Spleen (tissue), 11 donors: Measurements from ENCODE around the gene MIB2. TPM values are rescaled to one million over a fixed set of nuclear protein-coding genes. Genes with fewer than 3 reads are reported as not detected.

ENCODE experiments used
- DNase-seq: peaks from one replicate; pipeline ENCODE4 v3.0.0-alpha.2; 2020
- H3K27ac ChIP-seq, 8 donors: fragments of 200-600 bp; sonication (generic) in 7 of 8; 1 replicate in 4 of 8; 2 replicates in 4 of 8; pipeline versions ENCODE4 v1.5.0 to v1.8.0; 2016 to 2021; ENCODE audit warnings: inconsistent platforms in 4 of 8, mild to moderate bottlenecking in 4 of 8, moderate library complexity in 1 of 8
- H3K27me3 ChIP-seq, 7 donors: fragments of 200-600 bp; sonication (generic) in 6 of 7; replicated peaks in 1 of 7; 1 replicate in 4 of 7; 2 replicates in 3 of 7; pipeline versions ENCODE4 v1.5.0 to v1.8.0; 2016 to 2021; ENCODE audit warnings: inconsistent platforms in 3 of 7, mild to moderate bottlenecking in 1 of 7
- H3K36me3 ChIP-seq, 6 donors: fragments of 200-600 bp; sonication (generic) in 5 of 6; 1 replicate in 4 of 6; 2 replicates in 2 of 6; pipeline versions ENCODE4 v1.5.0 to v1.8.0; 2016 to 2021; ENCODE audit warnings: inconsistent platforms in 2 of 6
- H3K4me1 ChIP-seq, 6 donors: fragments of 200-600 bp; sonication (generic) in 5 of 6; 1 replicate in 3 of 6; 2 replicates in 3 of 6; pipeline versions ENCODE4 v1.5.0 to v1.8.0; 2016 to 2021; ENCODE audit warnings: inconsistent platforms in 3 of 6
- H3K4me3 ChIP-seq, 8 donors: fragments of 200-600 bp; sonication (generic) in 7 of 8; 1 replicate in 4 of 8; 2 replicates in 4 of 8; pipeline versions ENCODE4 v1.5.0 to v1.8.0; 2016 to 2021; ENCODE audit warnings: inconsistent platforms in 4 of 8, mild to moderate bottlenecking in 4 of 8, moderate library complexity in 2 of 8
- H3K9me3 ChIP-seq, 8 donors: fragments of 200-600 bp; sonication (generic) in 7 of 8; 1 replicate in 4 of 8; 2 replicates in 4 of 8; pipeline versions ENCODE4 v1.5.0 to v1.8.0; 2016 to 2021; ENCODE audit warnings: inconsistent platforms in 4 of 8
- CTCF ChIP-seq, 11 experiments: fragments of 200-600 bp in 7 of 11; fragments of 450-650 bp in 4 of 11; sonication (generic) in 4 of 11; IDR thresholded peaks in 8 of 11; conservative IDR thresholded peaks in 3 of 11; 1 replicate in 7 of 11; 2 replicates in 4 of 11; pipeline versions ENCODE4 v1.4.0 to v1.8.0; 2016 to 2021; ENCODE audit warnings: antibody characterized with exemption in 11 of 11, inconsistent platforms in 4 of 11, mild to moderate bottlenecking in 1 of 11
- POLR2A ChIP-seq, 3 donors: fragments of 450-650 bp; IDR thresholded peaks; one replicate each; pipeline ENCODE4 v1.5.1; 2017; ENCODE audit warnings: antibody characterized with exemption in 3 of 3, mild to moderate bottlenecking in 1 of 3
- POLR2AphosphoS5 ChIP-seq, 3 donors: sonication (generic); formaldehyde crosslinking; IDR thresholded peaks; one replicate each; pipeline ENCODE4 v1.5.1; 2017; ENCODE audit warnings: antibody characterized with exemption in 3 of 3
- WGBS, 5 donors: extraction: QIAGEN DNeasy Blood & Tissue Kit in 3 of 5; methylation state at CpG; one replicate each; pipeline versions ENCODE4 v1.1.5 to v1.1.7; 2013 to 2018; 5-methylcytosine and 5-hydroxymethylcytosine counted together
- intact Hi-C: fragments of 100-400 bp; cut with DNase I; formaldehyde crosslinking; loops from one replicate; pipeline ENCODE4 v1.15.0; 2023; ENCODE audit warnings: low total_unique reads
- polyA plus RNA-seq, 3 donors: library from polyadenylated mRNA; stranded (reverse); fragments of 200-250 nt; gene quantifications; one replicate each; pipeline ENCODE4 v1.2.1, GENCODE V29; 2013
- total RNA-seq, 7 donors: library from RNA; depleted of rRNA in 3 of 7; stranded (reverse); fragments of >200 nt in 3 of 7; fragmentation: NEBNext Ultra II Directional in 4 of 7; extraction: Animal tissue kit (Norgen Biotek cat#: 25700) in 4 of 7; gene quantifications; one replicate each; pipeline versions ENCODE4 v1.1.0 to v1.2.1, GENCODE V29; 2016 to 2021
- donor health status: healthy with polysubstance abuse.
- donor health status: DM: no; HTN: no; CAD: no; lungs with moderate emphysema.
- donor health status: DM: no; HTN: no; CAD: no.
- donor health status: Bipolar disorder and iron deficiency.
- donor health status: healthy.
- donor health status: DM: no; HTN: no; CAD: no.
- donor health status: DM: yes; HTN: yes; CAD: no.

MIB2 gene
- total and polyA plus RNA-seq, 10 donors = 46.2 to 165 (median 73.0) TPM

GRCh38 chr1:1573843-1574720 is 41.2 kb upstream of the MIB2 start:
- Histone ChIP-seq H3K27me3 (peaks cover 0 to 5% (median 0%) of the 10 kb centered on the region in 7 donors), H3K9me3 (no peaks in the 10 kb centered on the region), H3K36me3 (peaks cover 0 to 41% (median 6%) of the 10 kb centered on the region in 6 donors), H3K4me3 (peak overlapping the region; percentile 89 to 100 (median 94)), H3K27ac (peak overlapping the region; percentile 96 to 100 (median 99)), H3K4me1 (peaks cover 35 to 66% (median 58%) of the 10 kb centered on the region in 6 donors)
- 0 to 1% (median 0%) methylated on average over 21 to 96 of the region's 96 CpGs for WGBS, 5 donors
- DNase-seq = peak; percentile 92
- TF ChIP-seq POLR2AphosphoS5 (IDR thresholded peaks at IDR 0.05) (no peak), CTCF (IDR thresholded peaks at IDR 0.05 in 8 of 11, conservative IDR thresholded peaks at IDR 0.05 in 3 of 11) (no peak), POLR2A (IDR thresholded peaks at IDR 0.05) (no peak)
- intact Hi-C loops = no loop called here

- H3K4me1 ChIP-seq = peaks cover 29 to 57% (median 49%) of the 10 kb centered on the region in 6 donors
- intact Hi-C loops = no loop called here
- peak; percentile 99 for TF ChIP-seq POLR2AphosphoS5 (IDR thresholded peaks at IDR 0.05)
- TF ChIP-seq CTCF (IDR thresholded peaks at IDR 0.05 in 8 of 11, conservative IDR thresholded peaks at IDR 0.05 in 3 of 11) = peak in 2 of 11 experiments; percentile 11 to 27
- TF ChIP-seq POLR2A (IDR thresholded peaks at IDR 0.05) = peak; percentile 87 to 98 (median 92)
- no peaks in the 10 kb centered on the region for H3K9me3 ChIP-seq
- H3K4me3 ChIP-seq = peak within 1 kb of the TSS; percentile 89 to 100 (median 94)
- peaks cover 0 to 32% (median 6%) of the 10 kb centered on the region in 6 donors for H3K36me3 ChIP-seq
- H3K27ac ChIP-seq = peak within 1 kb of the TSS; percentile 96 to 100 (median 99)
- DNase-seq = peak; percentile 96
- WGBS, 5 donors = 0 to 1% (median 1%) methylated on average over 49 to 87 of the region's 87 CpGs
- peaks cover 0 to 14% (median 0%) of the 10 kb centered on the region in 7 donors for H3K27me3 ChIP-seq
Observed at GRCh38 chr1:1574721-1575537, 40.4 kb upstream of the MIB2 start, which contains the start of gene SSU72. Gene SSU72, minus strand, starts transcription at chr1:1574863. Its CDS starts 306 bp downstream, at chr1:1574557.

- H3K27ac ChIP-seq = no peak overlapping the region
- peaks cover 15 to 32% (median 24%) of the 10 kb centered on the region in 6 donors for H3K4me1 ChIP-seq
- H3K9me3 ChIP-seq = no peaks in the 10 kb centered on the region
- 47 to 66% (median 62%) methylated on average over 4 to 10 of the region's 10 CpGs for WGBS, 5 donors
- TF ChIP-seq POLR2A (IDR thresholded peaks at IDR 0.05) = no peak
- no peak for TF ChIP-seq POLR2AphosphoS5 (IDR thresholded peaks at IDR 0.05)
- TF ChIP-seq CTCF (IDR thresholded peaks at IDR 0.05 in 8 of 11, conservative IDR thresholded peaks at IDR 0.05 in 3 of 11) = no peak
- H3K36me3 ChIP-seq = peaks cover 0 to 7% (median 0%) of the 10 kb centered on the region in 6 donors
- intact Hi-C loops = no loop called here
- no peak for DNase-seq
- H3K27me3 ChIP-seq = peaks cover 0 to 31% (median 0%) of the 10 kb centered on the region in 7 donors
- H3K4me3 ChIP-seq = no peak overlapping the region
Observed at GRCh38 chr1:1577367-1578011, 37.8 kb upstream of the MIB2 start.
